Lower leg skin (tissue), 4 donors: ENCODE results near the gene ZNF92. TPM values are rescaled to one million over a fixed set of nuclear protein-coding genes. Genes with fewer than 3 reads are reported as not detected.
"Not testable (repeated sequence)": the region's sequence is repeated elsewhere in the genome, so short reads cannot be mapped to it uniquely, and the experiment has no call there.

Experiments
- DNase-seq, 2 donors: peaks; one replicate each; pipeline ENCODE4 v3.0.0-alpha.2; 2019; ENCODE audit warnings: low spot score in 2 of 2
- H3K4me3 ChIP-seq: fragments of 200-600 bp; sonication (generic); 2 replicates; pipeline ENCODE4 v1.5.1; 2017; ENCODE audit warnings: mild to moderate bottlenecking, low read depth; ENCODE audit not compliant: poor library complexity, severe bottlenecking
- POLR2A ChIP-seq, 2 donors: fragments of 450-650 bp; IDR thresholded peaks; one replicate each; pipeline ENCODE4 v1.6.1; 2016 to 2017; ENCODE audit warnings: antibody characterized with exemption in 2 of 2, mild to moderate bottlenecking in 1 of 2, moderate library complexity in 1 of 2
- WGBS, 2 donors: methylation state at CpG; one replicate each; pipeline ENCODE4 v1.1.5; 2018; 5-methylcytosine and 5-hydroxymethylcytosine counted together
- intact Hi-C: fragments of 100-400 bp; cut with DNase I; formaldehyde crosslinking; loops from one replicate; pipeline ENCODE4 v1.15.0; 2023; ENCODE audit warnings: low total_unique reads
- total RNA-seq, 4 donors: library from RNA; depleted of rRNA; stranded (reverse); fragments of >200 nt; gene quantifications; one replicate each; pipeline ENCODE4 v1.1.0, GENCODE V29; 2016
- TF ChIP-seq, protein P1 (sequence below), 3 donors: fragments of 450-650 bp; IDR thresholded peaks; one replicate each; pipeline ENCODE4 v1.5.1; 2016; ENCODE audit warnings: antibody characterized with exemption in 3 of 3, mild to moderate bottlenecking in 3 of 3, moderate library complexity in 2 of 3

The ZNF92 gene
- total RNA-seq, 4 donors from 2014 or later: 4.0 to 10.4 (median 5.4) TPM

DNA sequence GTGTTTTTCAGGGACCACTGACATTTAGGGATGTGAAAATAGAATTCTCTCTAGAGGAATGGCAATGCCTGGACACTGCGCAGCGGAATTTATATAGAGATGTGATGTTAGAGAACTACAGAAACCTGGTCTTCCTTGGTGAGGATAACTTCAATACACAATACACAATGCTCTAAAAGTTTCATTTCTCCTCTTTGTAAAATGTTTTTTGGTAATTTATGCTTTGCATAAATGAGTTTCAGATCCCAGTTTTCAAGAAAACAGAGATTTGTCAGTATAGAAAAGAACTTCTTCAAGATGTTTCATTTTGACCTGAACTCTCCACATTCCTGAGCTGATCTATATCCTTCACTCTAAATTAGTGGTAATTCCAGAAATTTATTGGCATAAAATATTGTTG, 14.2 kb downstream of the ZNF92 start:
- no peak for DNase-seq
- intact Hi-C loops: no loop called here
- WGBS, 2 donors: 94 to 97% methylated on average over 2 of the region's 2 CpGs
- no peak for TF ChIP-seq POLR2A (IDR thresholded peaks at IDR 0.05)
- TF ChIP-seq, protein P1, sequence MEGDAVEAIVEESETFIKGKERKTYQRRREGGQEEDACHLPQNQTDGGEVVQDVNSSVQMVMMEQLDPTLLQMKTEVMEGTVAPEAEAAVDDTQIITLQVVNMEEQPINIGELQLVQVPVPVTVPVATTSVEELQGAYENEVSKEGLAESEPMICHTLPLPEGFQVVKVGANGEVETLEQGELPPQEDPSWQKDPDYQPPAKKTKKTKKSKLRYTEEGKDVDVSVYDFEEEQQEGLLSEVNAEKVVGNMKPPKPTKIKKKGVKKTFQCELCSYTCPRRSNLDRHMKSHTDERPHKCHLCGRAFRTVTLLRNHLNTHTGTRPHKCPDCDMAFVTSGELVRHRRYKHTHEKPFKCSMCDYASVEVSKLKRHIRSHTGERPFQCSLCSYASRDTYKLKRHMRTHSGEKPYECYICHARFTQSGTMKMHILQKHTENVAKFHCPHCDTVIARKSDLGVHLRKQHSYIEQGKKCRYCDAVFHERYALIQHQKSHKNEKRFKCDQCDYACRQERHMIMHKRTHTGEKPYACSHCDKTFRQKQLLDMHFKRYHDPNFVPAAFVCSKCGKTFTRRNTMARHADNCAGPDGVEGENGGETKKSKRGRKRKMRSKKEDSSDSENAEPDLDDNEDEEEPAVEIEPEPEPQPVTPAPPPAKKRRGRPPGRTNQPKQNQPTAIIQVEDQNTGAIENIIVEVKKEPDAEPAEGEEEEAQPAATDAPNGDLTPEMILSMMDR (IDR thresholded peaks at IDR 0.05): no peak
- H3K4me3 ChIP-seq: no peak overlapping the region

DNA sequence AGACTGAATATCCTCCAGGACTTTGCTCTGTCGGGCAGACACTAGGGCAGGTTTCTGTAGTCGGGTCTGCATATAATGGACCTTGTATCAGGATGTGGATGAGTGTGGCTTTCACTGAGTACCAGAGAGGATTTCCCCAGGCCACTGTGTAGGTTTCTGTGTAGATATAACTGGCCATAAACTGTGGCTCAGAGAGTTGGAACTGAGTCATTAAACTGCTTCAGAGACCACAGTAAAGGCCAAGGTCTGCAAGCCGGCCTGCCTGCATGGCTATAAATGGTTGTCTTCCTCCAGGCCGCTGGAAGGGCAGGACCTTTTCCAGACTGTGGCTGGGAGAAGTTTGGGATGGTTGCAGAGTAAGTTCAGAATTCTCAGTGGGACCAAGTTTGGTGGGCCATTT, 16.9 kb downstream of the ZNF92 start:
- 85 to 96% methylated on average over 4 of the region's 4 CpGs for WGBS, 2 donors
- no peak for TF ChIP-seq POLR2A (IDR thresholded peaks at IDR 0.05)
- TF ChIP-seq, protein P1 (IDR thresholded peaks at IDR 0.05): no peak
- intact Hi-C loops: no loop called here
- no peak overlapping the region for H3K4me3 ChIP-seq
- DNase-seq: no peak

DNA sequence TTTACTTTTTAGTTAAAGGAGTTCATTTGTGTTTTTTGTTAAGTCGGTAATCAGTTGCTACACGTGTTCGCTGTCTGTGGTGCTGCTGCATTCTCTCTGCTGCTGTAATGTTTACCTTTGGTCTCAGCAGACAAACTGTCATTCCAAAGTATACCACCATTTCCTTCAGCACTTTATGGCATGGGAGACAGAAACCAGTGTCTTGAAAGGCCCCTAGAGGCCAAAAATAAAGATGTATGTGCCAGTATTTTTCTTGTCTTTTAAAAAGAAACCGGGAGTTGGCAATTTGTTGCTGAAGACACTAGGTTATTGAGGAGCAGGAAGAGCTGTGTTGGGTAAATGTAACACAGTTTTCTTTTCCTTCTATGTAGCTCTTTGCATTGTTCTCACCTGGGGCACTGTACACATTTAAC, 24.1 kb downstream of the ZNF92 start:
- WGBS, 2 donors: 85 to 90% methylated on average over 4 of the region's 4 CpGs
- DNase-seq: no peak
- TF ChIP-seq, protein P1 (IDR thresholded peaks at IDR 0.05): no peak
- no peak for TF ChIP-seq POLR2A (IDR thresholded peaks at IDR 0.05)
- intact Hi-C loops: no loop called here
- no peak overlapping the region for H3K4me3 ChIP-seq

DNA sequence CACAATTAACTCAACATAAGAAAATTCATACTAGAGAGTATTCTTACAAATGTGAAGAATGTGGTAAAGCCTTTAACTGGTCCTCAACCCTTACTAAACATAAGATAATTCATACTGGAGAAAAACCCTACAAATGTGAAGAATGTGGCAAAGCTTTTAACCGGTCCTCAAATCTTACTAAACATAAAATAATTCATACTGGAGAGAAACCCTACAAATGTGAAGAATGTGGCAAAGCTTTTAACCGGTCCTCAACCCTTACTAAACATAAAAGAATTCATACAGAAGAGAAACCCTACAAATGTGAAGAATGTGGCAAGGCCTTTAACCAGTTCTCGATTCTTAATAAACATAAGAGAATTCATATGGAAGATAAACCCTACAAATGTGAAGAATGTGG, 25.0 kb downstream of the ZNF92 start:
- WGBS, 2 donors: 85 to 89% methylated on average over 3 of the region's 3 CpGs

DNA sequence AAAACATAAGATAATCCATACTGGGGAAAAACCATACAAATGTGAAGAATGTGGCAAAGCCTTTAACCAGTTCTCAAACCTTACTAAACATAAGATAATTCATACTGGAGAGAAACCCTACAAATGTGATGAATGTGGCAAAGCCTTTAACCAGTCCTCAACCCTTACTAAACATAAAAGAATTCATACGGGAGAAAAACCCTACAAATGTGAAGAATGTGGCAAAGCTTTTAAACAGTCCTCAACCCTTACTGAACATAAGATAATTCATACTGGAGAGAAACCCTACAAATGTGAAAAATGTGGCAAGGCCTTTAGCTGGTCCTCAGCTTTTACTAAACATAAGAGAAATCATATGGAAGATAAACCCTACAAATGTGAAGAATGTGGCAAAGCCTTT, 25.4 kb downstream of the ZNF92 start:
- H3K4me3 ChIP-seq, DNase-seq, intact Hi-C loops: not testable (repeated sequence)
- 76 to 95% methylated on average over 1 of the region's 1 CpG for WGBS, 2 donors

More for the DNA sequence above, 25.0 kb downstream of the ZNF92 start:
- DNase-seq, H3K4me3 ChIP-seq, intact Hi-C loops: not testable (repeated sequence)

DNA sequence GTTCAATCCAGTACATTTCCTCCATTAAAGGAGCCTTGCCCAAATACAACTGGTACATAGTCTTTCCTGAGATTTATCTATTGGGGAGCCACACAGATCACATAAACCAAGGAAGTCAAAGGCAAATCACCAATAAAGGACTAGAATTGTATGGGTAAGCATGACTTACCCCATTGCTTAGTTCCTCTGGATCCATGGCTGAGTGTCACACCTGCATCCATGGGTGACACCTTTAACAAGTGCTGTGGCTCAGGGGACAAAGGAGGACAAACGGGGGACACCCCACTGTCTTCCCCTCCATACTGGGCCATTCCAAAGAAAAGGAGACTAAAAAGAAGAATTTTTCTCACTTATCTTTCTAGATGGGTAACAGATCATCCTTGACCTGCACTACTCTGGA, 30.4 kb downstream of the ZNF92 start:
- WGBS, 2 donors: 77 to 86% methylated on average over 1 of the region's 1 CpG

DNA sequence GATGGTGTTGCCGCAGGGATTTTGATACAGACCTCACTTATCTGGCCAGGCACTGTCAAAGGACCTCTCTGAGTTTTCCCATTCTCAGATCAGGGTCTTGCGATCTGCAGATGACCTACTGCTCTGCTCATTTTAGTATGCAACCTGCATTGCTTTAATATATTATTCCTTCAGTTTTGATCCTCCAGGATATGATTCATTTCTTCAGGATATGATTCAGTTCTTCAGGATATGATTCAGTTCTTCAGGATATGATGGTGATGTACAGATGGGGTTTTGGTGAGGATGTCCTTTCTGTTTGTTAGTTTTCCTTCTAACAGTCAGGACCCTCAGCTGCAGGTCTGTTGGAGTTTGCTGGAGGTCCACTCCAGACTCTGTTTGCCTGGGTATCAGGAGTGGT, 33.1 kb downstream of the ZNF92 start:
- WGBS, 2 donors: 95 to 98% methylated on average over 2 of the region's 2 CpGs

More for the DNA sequence above, 30.4 kb downstream of the ZNF92 start:
- no peak for TF ChIP-seq POLR2A (IDR thresholded peaks at IDR 0.05)
- TF ChIP-seq, protein P1 (IDR thresholded peaks at IDR 0.05): no peak
- H3K4me3 ChIP-seq: no peak overlapping the region
- intact Hi-C loops: no loop called here
- DNase-seq: no peak

More for the DNA sequence above, 33.1 kb downstream of the ZNF92 start:
- DNase-seq, H3K4me3 ChIP-seq, intact Hi-C loops: not testable (repeated sequence)
